ENCODE data around the gene ADARB2.

DNA sequence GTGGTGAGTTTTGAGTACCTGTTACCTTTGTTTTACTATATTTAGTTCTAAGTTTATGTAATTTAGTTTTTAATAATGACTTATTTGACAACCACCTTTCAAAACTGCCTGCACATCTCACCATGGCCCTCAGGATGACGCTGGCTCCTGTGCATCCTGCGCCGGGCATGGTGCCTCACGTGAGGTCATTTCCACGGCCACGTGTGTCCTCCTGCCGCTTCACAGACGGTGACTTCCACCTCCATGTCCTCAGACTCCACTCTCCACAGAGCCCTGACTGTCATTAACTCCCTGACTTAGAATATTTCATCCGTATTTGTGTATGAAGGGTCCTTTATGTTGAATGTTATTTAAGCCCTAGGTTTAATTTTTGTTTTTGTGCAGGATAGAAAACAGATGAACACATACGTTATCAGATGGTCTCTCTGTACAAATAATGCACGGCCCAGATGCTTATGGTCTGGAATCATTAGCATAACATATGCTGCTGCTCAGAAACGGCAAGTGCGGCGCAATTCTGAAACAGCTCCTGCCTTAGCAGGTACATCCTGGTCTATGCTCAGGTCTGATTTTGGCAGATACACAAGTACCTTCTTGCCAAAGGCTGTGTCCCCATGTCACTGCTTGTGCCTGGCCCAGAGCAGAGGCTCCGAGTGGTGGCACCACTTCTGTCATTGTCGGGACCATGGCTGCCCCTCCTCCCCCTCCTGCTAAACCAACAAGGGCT, 525.3 kb downstream of the ADARB2 start:
- TF ChIP-seq, protein P1, sequence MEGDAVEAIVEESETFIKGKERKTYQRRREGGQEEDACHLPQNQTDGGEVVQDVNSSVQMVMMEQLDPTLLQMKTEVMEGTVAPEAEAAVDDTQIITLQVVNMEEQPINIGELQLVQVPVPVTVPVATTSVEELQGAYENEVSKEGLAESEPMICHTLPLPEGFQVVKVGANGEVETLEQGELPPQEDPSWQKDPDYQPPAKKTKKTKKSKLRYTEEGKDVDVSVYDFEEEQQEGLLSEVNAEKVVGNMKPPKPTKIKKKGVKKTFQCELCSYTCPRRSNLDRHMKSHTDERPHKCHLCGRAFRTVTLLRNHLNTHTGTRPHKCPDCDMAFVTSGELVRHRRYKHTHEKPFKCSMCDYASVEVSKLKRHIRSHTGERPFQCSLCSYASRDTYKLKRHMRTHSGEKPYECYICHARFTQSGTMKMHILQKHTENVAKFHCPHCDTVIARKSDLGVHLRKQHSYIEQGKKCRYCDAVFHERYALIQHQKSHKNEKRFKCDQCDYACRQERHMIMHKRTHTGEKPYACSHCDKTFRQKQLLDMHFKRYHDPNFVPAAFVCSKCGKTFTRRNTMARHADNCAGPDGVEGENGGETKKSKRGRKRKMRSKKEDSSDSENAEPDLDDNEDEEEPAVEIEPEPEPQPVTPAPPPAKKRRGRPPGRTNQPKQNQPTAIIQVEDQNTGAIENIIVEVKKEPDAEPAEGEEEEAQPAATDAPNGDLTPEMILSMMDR (IDR thresholded peaks at IDR 0.05; ENCODE audit: low read depth, low read length, poor library complexity, severe bottlenecking): no peak
- TF ChIP-seq EZH2phosphoT487 (IDR thresholded peaks at IDR 0.05; ENCODE audit: borderline replicate concordance, low read length): no peak

All from DOHH2 (cell line).